A549 (cell line): ENCODE data around the gene OTOP2. TPM values are rescaled to one million over a fixed set of nuclear protein-coding genes. Genes with fewer than 3 reads are reported as not detected.
A peak's percentile ranks its signal among the peaks of the same experiment; 100 is the strongest.

Experiments used
- ATAC-seq, 2 experiments: fragments of 200-7000 bp in 1 of 2; fragments of >200 bp in 1 of 2; cut with Nextera tagmentation in 1 of 2; cut with Tn5 transposase in 1 of 2; 3 replicates each; pipeline versions ENCODE4 v1.8.0 to v1.9.1; 2018 to 2020; ENCODE audit warnings: mild to moderate bottlenecking in 1 of 2, moderate library complexity in 1 of 2
- CTCF ChIA-PET: fragments of 300-600 bp; sonication (Branson Sonifier 250); formaldehyde crosslinking; extraction: SDS; loops from one replicate; lab custom pipeline; 2021; ENCODE audit warnings: antibody characterized with exemption, inconsistent platforms; lab: Yijun Ruan, JAX
- POLR2A ChIA-PET: fragments of 350-600 bp; formaldehyde crosslinking; extraction: SDS; loops from one replicate; lab custom pipeline; 2021; ENCODE audit warnings: antibody characterized with exemption, inconsistent platforms; lab: Yijun Ruan, JAX
- DNase-seq, 2 experiments: peaks; one replicate each; pipeline versions ENCODE4 v3.0.0 to v3.0.0-alpha.2; 2011 to 2016; ENCODE audit warnings: low read depth in 1 of 2, low spot score in 1 of 2
- FAIRE-seq: peaks from 2 replicates; lab custom pipeline; 2011; peaks lifted over from hg19 to GRCh38; lab: Jason Lieb, UNC
- H3K27ac ChIP-seq, 2 experiments: fragments of >200 bp; sonication (Bioruptor Twin); formaldehyde crosslinking; 3 replicates each; pipeline ENCODE4 v1.5.1; 2016 to 2017
- H3K4me1 ChIP-seq: fragments of >200 bp; sonication (Bioruptor Twin); formaldehyde crosslinking; 3 replicates; pipeline ENCODE4 v1.6.1; 2016
- H3K4me2 ChIP-seq: fragments of >200 bp; sonication (Bioruptor Twin); formaldehyde crosslinking; 3 replicates; pipeline ENCODE4 v1.6.1; 2016
- H3K4me3 ChIP-seq: fragments of >200 bp; sonication (Bioruptor Twin); formaldehyde crosslinking; 3 replicates; pipeline ENCODE4 v1.5.1; 2016
- H3K9me3 ChIP-seq: fragments of >200 bp; sonication (Bioruptor Twin); formaldehyde crosslinking; 3 replicates; pipeline ENCODE4 v1.6.1; 2016
- CHD2 ChIP-seq: fragments of 150-350 bp; IDR thresholded peaks from 2 replicates; pipeline ENCODE4 v1.6.1; 2014; ENCODE audit warnings: low read length; ENCODE audit not compliant: partially characterized antibody
- EHMT2 ChIP-seq: fragments of 200-600 bp; sonication (generic); IDR thresholded peaks from 2 replicates; pipeline ENCODE4 v1.6.1; 2016; ENCODE audit warnings: antibody characterized with exemption, low read depth, mild to moderate bottlenecking, moderate library complexity
- HOXB5 ChIP-seq: fragments of 250-450 bp; sonication (Bioruptor Pico); IDR thresholded peaks from 2 replicates; pipeline ENCODE4 v1.5.0; 2020; ENCODE audit warnings: mild to moderate bottlenecking, moderate library complexity
- JUN ChIP-seq, 2 experiments: fragments of >200 bp; sonication (Bioruptor Twin); formaldehyde crosslinking; IDR thresholded peaks; 2 replicates in 1 of 2; 3 replicates in 1 of 2; pipeline ENCODE4 v1.6.1; 2016 to 2017
- NPAS2 ChIP-seq: fragments of 250-450 bp; sonication (Bioruptor Pico); IDR thresholded peaks from 2 replicates; pipeline ENCODE4 v1.8.0; 2022; ENCODE audit warnings: mild to moderate bottlenecking, moderate library complexity, borderline replicate concordance
- POLR2A ChIP-seq: IDR thresholded peaks from 2 replicates; pipeline ENCODE4 v1.6.1; 2012; ENCODE audit warnings: mild to moderate bottlenecking, low read length
- POLR2AphosphoS2 ChIP-seq: conservative IDR thresholded peaks from 2 replicates; pipeline ENCODE4 v1.6.1; 2012; ENCODE audit warnings: low read length, improper control_type of control experiment, inconsistent platforms
- RAD21 ChIP-seq, 2 experiments: fragments of >200 bp in 1 of 2; sonication (Bioruptor Twin) in 1 of 2; formaldehyde crosslinking in 1 of 2; IDR thresholded peaks in 1 of 2; conservative IDR thresholded peaks in 1 of 2; 2 replicates in 1 of 2; 3 replicates in 1 of 2; pipeline ENCODE4 v1.6.1; 2012 to 2018; ENCODE audit warnings: inconsistent platforms in 1 of 2
- RARB ChIP-seq: fragments of 250-450 bp; sonication (Bioruptor Pico); IDR thresholded peaks from 2 replicates; pipeline ENCODE4 v1.8.0; 2021; ENCODE audit warnings: mild to moderate bottlenecking, moderate library complexity
- RCOR1 ChIP-seq: fragments of 150-350 bp; IDR thresholded peaks from 2 replicates; pipeline ENCODE4 v1.6.1; 2014; ENCODE audit warnings: antibody characterized with exemption, low read length, low read depth
- SMC3 ChIP-seq: fragments of >200 bp; sonication (Bioruptor Twin); formaldehyde crosslinking; IDR thresholded peaks from 3 replicates; pipeline ENCODE4 v1.6.1; 2018; ENCODE audit warnings: inconsistent platforms
- TFCP2L1 ChIP-seq: fragments of 250-450 bp; sonication (Bioruptor Pico); IDR thresholded peaks from 2 replicates; pipeline ENCODE4 v1.5.0; 2021; ENCODE audit warnings: mild to moderate bottlenecking
- WGBS: methylation state at CpG from one replicate; pipeline ENCODE4 v1.1.6; 2017; ENCODE audit errors: missing lambda C conversion rate; 5-methylcytosine and 5-hydroxymethylcytosine counted together
- polyA plus RNA-seq, 4 experiments: library from polyadenylated mRNA; depleted of rRNA in 3 of 4; stranded (reverse); fragments of >200 nt; fragmentation: RNase III in 1 of 4; extraction: RNeasy Plus Mini Kit Qiagen cat#74134 plus additional on column Dnase treatment in 1 of 4; gene quantifications; 2 replicates in 3 of 4; 3 replicates in 1 of 4; pipeline ENCODE4 v1.2.3, GENCODE V29; 2011 to 2017
- TF ChIP-seq, protein P1 (sequence below): IDR thresholded peaks from 2 replicates; pipeline ENCODE4 v1.6.1; 2012
- TF ChIP-seq, protein P2 (sequence below): IDR thresholded peaks from 2 replicates; pipeline ENCODE4 v1.6.1; 2012
- TF ChIP-seq, protein P3 (sequence below): fragments of >200 bp; sonication (Bioruptor Twin); formaldehyde crosslinking; IDR thresholded peaks from 3 replicates; pipeline ENCODE4 v1.6.1; 2016
- TF ChIP-seq, protein P4 (sequence below): fragments of 250-450 bp; sonication (Bioruptor Pico); IDR thresholded peaks from 2 replicates; pipeline ENCODE4 v1.5.0; 2021; ENCODE audit warnings: mild to moderate bottlenecking, moderate library complexity, borderline replicate concordance
- TF ChIP-seq, protein P5 (sequence below): fragments of >200 bp; sonication (Bioruptor Twin); formaldehyde crosslinking; IDR thresholded peaks from 3 replicates; pipeline ENCODE4 v1.5.1; 2016
- TF ChIP-seq, protein P6 (sequence below): fragments of >200 bp; sonication (Bioruptor Twin); formaldehyde crosslinking; IDR thresholded peaks from 2 replicates; pipeline ENCODE4 v1.6.1; 2016
- TF ChIP-seq, protein P7 (sequence below): fragments of 450-650 bp; IDR thresholded peaks from 2 replicates; pipeline ENCODE4 v1.6.1; 2014; ENCODE audit warnings: antibody characterized with exemption
- TF ChIP-seq, protein P8 (sequence below): fragments of 250-450 bp; sonication (Bioruptor Pico); IDR thresholded peaks from 2 replicates; pipeline ENCODE4 v1.5.0; 2020; ENCODE audit warnings: low read depth, mild to moderate bottlenecking, moderate library complexity

The OTOP2 gene
- polyA plus RNA-seq, 2 of the 4 experiments (the other 2 are of a cell fraction) = 0.06 TPM; not detected in 1

DNA sequence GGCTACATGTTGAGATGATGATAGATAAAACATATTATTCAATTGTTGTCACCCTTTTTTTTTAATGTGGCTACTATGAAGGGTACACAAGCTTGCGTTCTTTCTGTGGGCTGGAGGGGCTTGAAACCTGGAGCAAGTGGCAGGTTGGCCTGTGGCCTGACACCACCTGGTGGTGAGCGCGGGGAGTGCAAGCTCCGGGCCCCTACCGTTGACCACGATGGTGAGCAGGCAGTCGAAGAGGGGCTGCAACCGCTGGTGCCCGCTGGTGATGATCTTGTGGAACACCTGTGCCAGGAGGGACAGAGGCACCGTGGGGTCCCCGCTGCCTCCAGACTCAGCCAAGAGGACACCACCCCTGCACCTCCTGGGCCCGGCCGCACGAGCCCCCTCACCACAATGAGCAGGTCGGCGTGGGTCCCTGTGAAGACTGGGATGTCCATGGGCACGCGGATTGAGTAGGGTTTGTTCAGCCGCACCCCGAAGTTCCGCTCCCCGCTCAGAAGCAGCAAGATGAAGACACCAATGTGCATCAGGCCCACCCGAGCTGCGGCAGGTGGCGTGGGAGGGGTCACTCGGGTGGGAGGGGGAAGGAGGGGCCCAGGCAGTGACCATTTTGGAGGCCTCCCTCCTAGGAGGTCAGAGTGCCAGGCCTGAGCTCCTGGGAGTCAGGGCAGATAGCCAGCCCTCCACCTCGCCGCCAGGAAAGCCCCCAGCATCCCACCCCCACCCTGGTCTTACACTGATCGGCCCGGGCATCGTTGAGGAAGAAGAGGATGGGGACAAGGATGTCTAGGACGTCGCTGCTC, 34.1 kb downstream of the OTOP2 start:
- no peak overlapping the region for H3K4me2 ChIP-seq
- H3K4me1 ChIP-seq = peaks cover 21% of the 10 kb centered on the region
- FAIRE-seq (no peak), ATAC-seq (peak; percentile 23 to 66; a peak in 3 of 6 replicates), DNase-seq (peak; percentile 63 to 91)
- TF ChIP-seq POLR2A (no peak), RCOR1 (no peak), JUN (IDR thresholded peaks at IDR 0.05) (0 out of 5 replicates have a peak, but pooled peaks of 1 of the 2 experiments have one; percentile 22), TFCP2L1 (CRISPR knock-in tag) (no peak), CHD2 (no peak), RAD21 (conservative IDR thresholded peaks at IDR 0.05 in 1 of 2, IDR thresholded peaks at IDR 0.05 in 1 of 2) (peak; percentile 83 to 92), SMC3 (peak; percentile 93)
- TF ChIP-seq, protein P1, sequence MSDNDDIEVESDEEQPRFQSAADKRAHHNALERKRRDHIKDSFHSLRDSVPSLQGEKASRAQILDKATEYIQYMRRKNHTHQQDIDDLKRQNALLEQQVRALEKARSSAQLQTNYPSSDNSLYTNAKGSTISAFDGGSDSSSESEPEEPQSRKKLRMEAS = peak; percentile 36; the same call in 1 of the 2 replicates
- TF ChIP-seq, protein P2, sequence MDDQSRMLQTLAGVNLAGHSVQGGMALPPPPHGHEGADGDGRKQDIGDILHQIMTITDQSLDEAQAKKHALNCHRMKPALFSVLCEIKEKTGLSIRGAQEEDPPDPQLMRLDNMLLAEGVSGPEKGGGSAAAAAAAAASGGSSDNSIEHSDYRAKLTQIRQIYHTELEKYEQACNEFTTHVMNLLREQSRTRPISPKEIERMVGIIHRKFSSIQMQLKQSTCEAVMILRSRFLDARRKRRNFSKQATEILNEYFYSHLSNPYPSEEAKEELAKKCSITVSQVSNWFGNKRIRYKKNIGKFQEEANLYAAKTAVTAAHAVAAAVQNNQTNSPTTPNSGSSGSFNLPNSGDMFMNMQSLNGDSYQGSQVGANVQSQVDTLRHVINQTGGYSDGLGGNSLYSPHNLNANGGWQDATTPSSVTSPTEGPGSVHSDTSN = no peak
- TF ChIP-seq, protein P3, sequence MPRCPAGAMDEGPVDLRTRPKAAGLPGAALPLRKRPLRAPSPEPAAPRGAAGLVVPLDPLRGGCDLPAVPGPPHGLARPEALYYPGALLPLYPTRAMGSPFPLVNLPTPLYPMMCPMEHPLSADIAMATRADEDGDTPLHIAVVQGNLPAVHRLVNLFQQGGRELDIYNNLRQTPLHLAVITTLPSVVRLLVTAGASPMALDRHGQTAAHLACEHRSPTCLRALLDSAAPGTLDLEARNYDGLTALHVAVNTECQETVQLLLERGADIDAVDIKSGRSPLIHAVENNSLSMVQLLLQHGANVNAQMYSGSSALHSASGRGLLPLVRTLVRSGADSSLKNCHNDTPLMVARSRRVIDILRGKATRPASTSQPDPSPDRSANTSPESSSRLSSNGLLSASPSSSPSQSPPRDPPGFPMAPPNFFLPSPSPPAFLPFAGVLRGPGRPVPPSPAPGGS = no peak
- TF ChIP-seq, protein P4, sequence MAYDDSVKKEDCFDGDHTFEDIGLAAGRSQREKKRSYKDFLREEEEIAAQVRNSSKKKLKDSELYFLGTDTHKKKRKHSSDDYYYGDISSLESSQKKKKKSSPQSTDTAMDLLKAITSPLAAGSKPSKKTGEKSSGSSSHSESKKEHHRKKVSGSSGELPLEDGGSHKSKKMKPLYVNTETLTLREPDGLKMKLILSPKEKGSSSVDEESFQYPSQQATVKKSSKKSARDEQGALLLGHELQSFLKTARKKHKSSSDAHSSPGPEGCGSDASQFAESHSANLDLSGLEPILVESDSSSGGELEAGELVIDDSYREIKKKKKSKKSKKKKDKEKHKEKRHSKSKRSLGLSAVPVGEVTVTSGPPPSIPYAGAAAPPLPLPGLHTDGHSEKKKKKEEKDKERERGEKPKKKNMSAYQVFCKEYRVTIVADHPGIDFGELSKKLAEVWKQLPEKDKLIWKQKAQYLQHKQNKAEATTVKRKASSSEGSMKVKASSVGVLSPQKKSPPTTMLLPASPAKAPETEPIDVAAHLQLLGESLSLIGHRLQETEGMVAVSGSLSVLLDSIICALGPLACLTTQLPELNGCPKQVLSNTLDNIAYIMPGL (CRISPR knock-in tag) = no peak
- TF ChIP-seq, protein P5, sequence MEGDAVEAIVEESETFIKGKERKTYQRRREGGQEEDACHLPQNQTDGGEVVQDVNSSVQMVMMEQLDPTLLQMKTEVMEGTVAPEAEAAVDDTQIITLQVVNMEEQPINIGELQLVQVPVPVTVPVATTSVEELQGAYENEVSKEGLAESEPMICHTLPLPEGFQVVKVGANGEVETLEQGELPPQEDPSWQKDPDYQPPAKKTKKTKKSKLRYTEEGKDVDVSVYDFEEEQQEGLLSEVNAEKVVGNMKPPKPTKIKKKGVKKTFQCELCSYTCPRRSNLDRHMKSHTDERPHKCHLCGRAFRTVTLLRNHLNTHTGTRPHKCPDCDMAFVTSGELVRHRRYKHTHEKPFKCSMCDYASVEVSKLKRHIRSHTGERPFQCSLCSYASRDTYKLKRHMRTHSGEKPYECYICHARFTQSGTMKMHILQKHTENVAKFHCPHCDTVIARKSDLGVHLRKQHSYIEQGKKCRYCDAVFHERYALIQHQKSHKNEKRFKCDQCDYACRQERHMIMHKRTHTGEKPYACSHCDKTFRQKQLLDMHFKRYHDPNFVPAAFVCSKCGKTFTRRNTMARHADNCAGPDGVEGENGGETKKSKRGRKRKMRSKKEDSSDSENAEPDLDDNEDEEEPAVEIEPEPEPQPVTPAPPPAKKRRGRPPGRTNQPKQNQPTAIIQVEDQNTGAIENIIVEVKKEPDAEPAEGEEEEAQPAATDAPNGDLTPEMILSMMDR = peak; percentile 92
- H3K9me3 ChIP-seq = no peaks in the 10 kb centered on the region
- 52% methylated on average over 26 of the region's 33 CpGs for WGBS
- ChIA-PET CTCF (interaction anchor here (0.6 to 42.3 kb wide), 52 partner anchors 9 to 1625 kb away, joined by 3 to 1448 read pairs (median 5); partner anchors contain the start of genes CDR2L, FDXR, HID1 and MIF4GD), POLR2A (interaction anchor here (1.0 to 1.1 kb wide), 3 partner anchors 9 to 115 kb away, joined by 3 to 5 read pairs (median 4); partner anchors contain the start of gene FDXR)
- no peak overlapping the region for H3K4me3 ChIP-seq
- no peak overlapping the region for H3K27ac ChIP-seq

DNA sequence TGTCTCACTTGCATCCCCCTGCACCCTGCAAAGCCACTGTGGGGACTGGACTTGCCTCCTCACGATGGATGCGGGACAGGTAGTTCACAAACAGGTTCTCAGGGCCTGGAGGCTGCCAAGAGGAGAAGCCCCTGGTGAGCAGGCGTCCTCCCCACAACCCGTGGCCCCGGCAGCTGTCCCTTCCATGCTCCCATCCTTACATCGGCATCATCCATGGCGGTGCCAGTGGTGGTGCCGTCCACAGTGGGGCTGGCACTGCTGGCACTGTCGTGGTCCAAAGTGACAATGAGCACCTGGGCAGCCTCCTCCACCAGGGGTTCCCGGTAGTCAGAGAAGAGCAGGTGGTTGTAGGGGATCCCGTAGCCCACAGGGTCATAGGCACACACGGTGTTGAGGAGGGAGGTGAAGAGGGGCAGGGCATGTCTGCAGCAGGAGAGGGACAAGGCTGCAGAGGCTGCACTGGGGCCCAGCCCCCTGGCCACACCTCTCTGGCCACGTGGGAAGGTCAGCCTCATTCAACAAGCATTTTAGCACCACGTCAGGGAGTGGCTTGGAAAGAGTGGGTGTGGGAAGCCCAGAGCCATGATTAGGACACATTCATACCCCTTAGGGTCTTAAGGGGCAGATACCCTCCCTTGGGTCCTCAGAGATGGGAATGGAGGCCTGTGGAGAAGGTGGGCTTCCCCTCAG, 35.9 kb downstream of the OTOP2 start:
- POLR2A ChIA-PET = interaction anchor here (1.5 to 2.2 kb wide), 2 partner anchors 40 to 75 kb away, joined by 3 to 15 read pairs; no protein-coding TSS in a partner anchor
- H3K27ac ChIP-seq = no peak overlapping the region
- CTCF ChIA-PET = interaction anchor here (1.0 to 42.3 kb wide), 35 partner anchors 15 to 278 kb away, joined by 3 to 1448 read pairs (median 12); partner anchors contain the start of genes CDR2L, FDXR, HID1 and MRPL58
- TF ChIP-seq NPAS2 (CRISPR knock-in tag) (no peak), EHMT2 (no peak), HOXB5 (CRISPR knock-in tag) (no peak), RARB (CRISPR knock-in tag) (no peak), POLR2AphosphoS2 (no peak)
- TF ChIP-seq, protein P6, sequence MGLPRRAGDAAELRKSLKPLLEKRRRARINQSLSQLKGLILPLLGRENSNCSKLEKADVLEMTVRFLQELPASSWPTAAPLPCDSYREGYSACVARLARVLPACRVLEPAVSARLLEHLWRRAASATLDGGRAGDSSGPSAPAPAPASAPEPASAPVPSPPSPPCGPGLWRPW = no peak
- TF ChIP-seq, protein P7, sequence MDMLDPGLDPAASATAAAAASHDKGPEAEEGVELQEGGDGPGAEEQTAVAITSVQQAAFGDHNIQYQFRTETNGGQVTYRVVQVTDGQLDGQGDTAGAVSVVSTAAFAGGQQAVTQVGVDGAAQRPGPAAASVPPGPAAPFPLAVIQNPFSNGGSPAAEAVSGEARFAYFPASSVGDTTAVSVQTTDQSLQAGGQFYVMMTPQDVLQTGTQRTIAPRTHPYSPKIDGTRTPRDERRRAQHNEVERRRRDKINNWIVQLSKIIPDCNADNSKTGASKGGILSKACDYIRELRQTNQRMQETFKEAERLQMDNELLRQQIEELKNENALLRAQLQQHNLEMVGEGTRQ = peak; percentile 44; the same call in 1 of the 2 replicates
- TF ChIP-seq, protein P3 = no peak
- TF ChIP-seq, protein P8, sequence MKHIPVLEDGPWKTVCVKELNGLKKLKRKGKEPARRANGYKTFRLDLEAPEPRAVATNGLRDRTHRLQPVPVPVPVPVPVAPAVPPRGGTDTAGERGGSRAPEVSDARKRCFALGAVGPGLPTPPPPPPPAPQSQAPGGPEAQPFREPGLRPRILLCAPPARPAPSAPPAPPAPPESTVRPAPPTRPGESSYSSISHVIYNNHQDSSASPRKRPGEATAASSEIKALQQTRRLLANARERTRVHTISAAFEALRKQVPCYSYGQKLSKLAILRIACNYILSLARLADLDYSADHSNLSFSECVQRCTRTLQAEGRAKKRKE (CRISPR knock-in tag) = no peak
- H3K9me3 ChIP-seq = no peaks in the 10 kb centered on the region
- DNase-seq (peak; percentile 49 to 59), ATAC-seq (peak; percentile 15 to 45; a peak in 4 of 6 replicates), FAIRE-seq (no peak)
- H3K4me2 ChIP-seq = peak overlapping the region; percentile 43; the same call in 1 of the 3 replicates
- H3K4me3 ChIP-seq = no peak overlapping the region
- WGBS = 76% methylated on average over 14 of the region's 14 CpGs
- H3K4me1 ChIP-seq = peaks cover 12% of the 10 kb centered on the region
